Measurements from ENCODE around the gene ARSG.
"Not testable (repeated sequence)": the region's sequence is repeated elsewhere in the genome, so short reads cannot be mapped to it uniquely, and the experiment has no call there.

Gene ARSG

GRCh38 chr17:68398691-68399637 is 107.7 kb downstream of the ARSG start:
- DNase-seq (ENCODE audit: low read depth) = no peak

- no peak for DNase-seq (ENCODE audit: low read depth)
These were observed 108.5 kb downstream of the ARSG start for GRCh38 chr17:68399638-68400403.

GRCh38 chr17:68400404-68400735 is 109.1 kb downstream of the ARSG start:
- DNase-seq (ENCODE audit: low read depth) = no peak

GRCh38 chr17:68401288-68401687 is 110.0 kb downstream of the ARSG start:
- no peak for DNase-seq (ENCODE audit: low read depth)

GRCh38 chr17:68403122-68403521 is 111.8 kb downstream of the ARSG start:
- DNase-seq (ENCODE audit: low read depth) = no peak

- DNase-seq (ENCODE audit: low read depth) = not testable (repeated sequence)
These were observed 112.5 kb downstream of the ARSG start for GRCh38 chr17:68403837-68404236.

GRCh38 chr17:68407656-68408055 is 116.4 kb downstream of the ARSG start:
- not testable (repeated sequence) for DNase-seq (ENCODE audit: low read depth)

- peak; percentile 43 for DNase-seq (ENCODE audit: low read depth)
These were observed 122.6 kb downstream of the ARSG start for GRCh38 chr17:68413597-68414560.

- DNase-seq (ENCODE audit: low read depth) = not testable (repeated sequence)
These were observed 123.6 kb downstream of the ARSG start for GRCh38 chr17:68414901-68415300.

GRCh38 chr17:68417317-68417716 is 126.0 kb downstream of the ARSG start:
- no peak for DNase-seq (ENCODE audit: low read depth)

GRCh38 chr17:68418876-68419275 is 127.6 kb downstream of the ARSG start:
- no peak for DNase-seq (ENCODE audit: low read depth)

- DNase-seq (ENCODE audit: low read depth) = no peak
These were observed 128.8 kb downstream of the ARSG start for GRCh38 chr17:68420065-68420464.

- DNase-seq (ENCODE audit: low read depth) = no peak
These were observed 130.2 kb downstream of the ARSG start for GRCh38 chr17:68421486-68421885.

- no peak for DNase-seq (ENCODE audit: low read depth)
These were observed 131.5 kb downstream of the ARSG start for GRCh38 chr17:68422821-68423220.

- DNase-seq (ENCODE audit: low read depth) = no peak
These were observed 132.0 kb downstream of the ARSG start for GRCh38 chr17:68423251-68423650.

GRCh38 chr17:68424203-68424602 is 132.9 kb downstream of the ARSG start:
- DNase-seq (ENCODE audit: low read depth) = no peak

GRCh38 chr17:68424861-68425260 is 133.6 kb downstream of the ARSG start:
- DNase-seq (ENCODE audit: low read depth) = no peak

GRCh38 chr17:68425979-68426378 is 134.7 kb downstream of the ARSG start:
- DNase-seq (ENCODE audit: low read depth) = no peak

GRCh38 chr17:68427575-68427974 is 136.3 kb downstream of the ARSG start:
- no peak for DNase-seq (ENCODE audit: low read depth)

- DNase-seq (ENCODE audit: low read depth) = no peak
These were observed 137.3 kb downstream of the ARSG start for GRCh38 chr17:68428498-68429172.

GRCh38 chr17:68429881-68430280 is 138.6 kb downstream of the ARSG start:
- no peak for DNase-seq (ENCODE audit: low read depth)
